ENCODE data around the gene NOS3.

The NOS3 gene

DNA sequence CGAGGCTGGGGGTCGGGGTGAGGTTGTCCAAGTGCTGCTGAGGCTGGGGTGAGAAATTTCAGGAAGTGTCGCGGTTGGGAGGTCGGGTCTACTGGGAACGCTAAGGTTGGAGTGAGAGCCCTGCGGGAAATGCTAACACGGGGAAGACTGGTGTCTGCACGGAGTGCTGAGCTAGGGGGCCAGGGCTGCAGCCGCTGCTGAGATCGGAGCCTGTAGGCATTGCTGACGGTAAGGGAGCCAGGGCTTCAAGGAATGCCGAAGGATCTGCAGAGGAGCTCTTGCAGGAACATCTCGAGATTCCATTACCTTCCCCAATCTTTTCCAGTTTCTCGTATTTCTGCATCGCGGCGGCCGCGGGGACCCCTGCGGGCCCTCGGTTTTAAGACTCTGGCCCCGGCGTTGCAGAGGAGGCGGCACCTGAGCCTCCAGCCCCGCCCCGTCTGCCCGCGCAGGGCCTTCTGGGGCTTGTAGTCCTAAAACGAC is 66.7 kb downstream of the NOS3 start, which contains the start of gene CDK5:
Gene CDK5, minus strand, starts transcription at position 392 of the 483 bp plus-strand sequence. Its CDS starts 49 bp downstream, at position 343.
- Histone ChIP-seq H3K27ac (ENCODE audit: low read length) (peak within 1 kb of the TSS; percentile 92), H3K79me2 (ENCODE audit: insufficient read depth, low read length) (peaks cover 36% of the 10 kb centered on the region), H2AFZ (ENCODE audit: low read depth, low read length) (peak within 1 kb of the TSS; percentile 92), H3K36me3 (ENCODE audit: insufficient read depth, low read length) (peaks cover 16% of the 10 kb centered on the region), H3K9ac (ENCODE audit: low read depth, low read length) (peak within 1 kb of the TSS; percentile 68), H3K4me3 (ENCODE audit: low read depth in 1 of 2, low read length in 2 of 2) (peak within 1 kb of the TSS; percentile 84 to 85), H4K20me1 (ENCODE audit: insufficient read depth, low read length) (peaks cover 29% of the 10 kb centered on the region), H3K9me3 (ENCODE audit: insufficient read depth, low read length, severe bottlenecking) (no peaks in the 10 kb centered on the region), H3K4me2 (ENCODE audit: insufficient read depth, low read length) (peak within 1 kb of the TSS; percentile 96), H3K27me3 (ENCODE audit: insufficient read depth, low read length, poor library complexity) (no peaks in the 10 kb centered on the region), H3K4me1 (ENCODE audit: insufficient read depth, low read length) (peaks cover 53% of the 10 kb centered on the region)
- no peak for TF ChIP-seq EZH2 (IDR thresholded peaks at IDR 0.05; ENCODE audit: borderline replicate concordance, low read depth, low read length, severe bottlenecking)
- DNase-seq (no peak), ATAC-seq (ENCODE audit: insufficient read depth, low read depth) (peak; percentile 20)

DNA sequence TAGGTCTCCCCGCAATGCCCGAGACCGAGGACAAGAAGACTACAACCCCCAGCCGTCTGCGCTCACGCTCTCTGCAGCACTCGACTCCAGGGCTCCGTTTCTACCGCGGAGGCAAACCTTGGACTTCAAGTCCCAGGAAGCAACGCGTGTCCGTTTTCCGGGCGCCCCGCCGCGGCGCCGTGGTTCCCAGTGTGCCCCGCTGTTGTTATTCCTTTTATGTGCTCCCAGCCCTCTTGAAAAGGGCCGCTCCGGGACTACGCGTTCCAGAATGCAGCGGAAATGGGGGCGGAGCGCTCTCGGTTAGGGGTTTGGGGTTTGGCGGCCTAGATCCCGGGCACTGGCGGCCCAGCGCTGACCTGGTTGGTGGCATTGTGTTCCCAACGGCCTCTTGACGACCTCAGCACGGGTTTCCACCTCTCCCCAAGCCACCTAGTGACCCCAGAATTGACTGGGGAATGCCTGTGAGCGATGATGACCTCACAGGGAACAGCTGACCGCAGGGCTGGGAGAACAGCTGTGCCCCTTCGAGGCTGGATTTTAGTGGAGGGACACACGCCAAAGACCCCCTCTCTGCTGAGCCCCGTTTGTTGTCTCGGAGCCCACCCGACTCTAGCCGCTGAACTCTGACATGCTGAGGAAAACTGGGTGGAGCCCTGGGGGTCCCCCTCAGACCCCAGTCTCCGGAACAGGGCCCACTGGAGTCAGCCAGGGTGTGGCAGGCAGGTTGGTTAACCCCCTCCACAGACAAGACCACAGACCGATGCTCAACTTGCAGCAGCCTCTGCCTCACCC is 67.4 kb downstream of the NOS3 start:
- peak overlapping the region; percentile 84 to 85 for H3K4me3 ChIP-seq (ENCODE audit: low read depth in 1 of 2, low read length in 2 of 2)
- peak overlapping the region; percentile 92 for H2AFZ ChIP-seq (ENCODE audit: low read depth, low read length)
- H3K9me3 ChIP-seq (ENCODE audit: insufficient read depth, low read length, severe bottlenecking) = no peaks in the 10 kb centered on the region
- no peaks in the 10 kb centered on the region for H3K27me3 ChIP-seq (ENCODE audit: insufficient read depth, low read length, poor library complexity)
- TF ChIP-seq CTCF (IDR thresholded peaks at IDR 0.05; ENCODE audit: borderline replicate concordance, extremely low read depth, low read length, poor library complexity, severe bottlenecking) (no peak), EZH2 (IDR thresholded peaks at IDR 0.05; ENCODE audit: borderline replicate concordance, low read depth, low read length, severe bottlenecking) (no peak)
- peaks cover 27% of the 10 kb centered on the region for H4K20me1 ChIP-seq (ENCODE audit: insufficient read depth, low read length)
- H3K4me1 ChIP-seq (ENCODE audit: insufficient read depth, low read length) = peaks cover 55% of the 10 kb centered on the region
- H3K36me3 ChIP-seq (ENCODE audit: insufficient read depth, low read length) = peaks cover 15% of the 10 kb centered on the region
- H3K79me2 ChIP-seq (ENCODE audit: insufficient read depth, low read length) = peaks cover 37% of the 10 kb centered on the region
- H3K9ac ChIP-seq (ENCODE audit: low read depth, low read length) = peak overlapping the region; percentile 68
- peak; percentile 90 for ATAC-seq (ENCODE audit: insufficient read depth, low read depth)
- H3K27ac ChIP-seq (ENCODE audit: low read length) = peak overlapping the region; percentile 92
- peak; percentile 99 for DNase-seq
- H3K4me2 ChIP-seq (ENCODE audit: insufficient read depth, low read length) = peak overlapping the region; percentile 96

GRCh38 chr7:151058781-151059366 is 68.1 kb downstream of the NOS3 start:
- Histone ChIP-seq H3K79me2 (ENCODE audit: insufficient read depth, low read length) (peaks cover 39% of the 10 kb centered on the region), H3K9ac (ENCODE audit: low read depth, low read length) (peak overlapping the region; percentile 68), H3K27ac (ENCODE audit: low read length) (peak overlapping the region; percentile 92), H3K9me3 (ENCODE audit: insufficient read depth, low read length, severe bottlenecking) (no peaks in the 10 kb centered on the region), H3K4me2 (ENCODE audit: insufficient read depth, low read length) (peak overlapping the region; percentile 96), H4K20me1 (ENCODE audit: insufficient read depth, low read length) (peaks cover 27% of the 10 kb centered on the region), H3K4me1 (ENCODE audit: insufficient read depth, low read length) (peaks cover 55% of the 10 kb centered on the region), H3K4me3 (ENCODE audit: low read depth in 1 of 2, low read length in 2 of 2) (peak overlapping the region; percentile 84 to 85), H3K36me3 (ENCODE audit: insufficient read depth, low read length) (peaks cover 20% of the 10 kb centered on the region), H2AFZ (ENCODE audit: low read depth, low read length) (peak overlapping the region; percentile 92), H3K27me3 (ENCODE audit: insufficient read depth, low read length, poor library complexity) (no peaks in the 10 kb centered on the region)
- no peak for DNase-seq
- TF ChIP-seq EZH2 (IDR thresholded peaks at IDR 0.05; ENCODE audit: borderline replicate concordance, low read depth, low read length, severe bottlenecking) = no peak
- TF ChIP-seq CTCF (IDR thresholded peaks at IDR 0.05; ENCODE audit: borderline replicate concordance, extremely low read depth, low read length, poor library complexity, severe bottlenecking) = no peak
- no peak for ATAC-seq (ENCODE audit: insufficient read depth, low read depth)

All from DND-41 (cell line).